GM12865 (cell line): Measurements from ENCODE around the gene SERPINC1.

Source experiments
- DNase-seq: peaks from one replicate; pipeline ENCODE4 v3.0.0; 2010; ENCODE audit warnings: low read depth
- H3K4me3 ChIP-seq: 2 replicates; pipeline ENCODE4 v1.5.1; 2011; ENCODE audit warnings: mild to moderate bottlenecking, low read depth, low read length, control low read depth
- CTCF ChIP-seq: IDR thresholded peaks from 2 replicates; pipeline ENCODE4 v1.5.1; 2011; ENCODE audit warnings: low read length, control low read depth, low read depth, inconsistent platforms; ENCODE audit not compliant: insufficient read depth; ENCODE audit errors: missing control alignments

Gene SERPINC1

GRCh38 chr1:173856903-173857302 lies 60.2 kb downstream of the SERPINC1 start:
- no peak for TF ChIP-seq CTCF
- no peak for DNase-seq
- no peak overlapping the region for H3K4me3 ChIP-seq

- TF ChIP-seq CTCF, result no peak
- no peak for DNase-seq
- no peak overlapping the region for H3K4me3 ChIP-seq
These were observed 61.1 kb downstream of the SERPINC1 start for GRCh38 chr1:173856014-173856413.
